ENCODE data around the gene P3H1. TPM values are rescaled to one million over a fixed set of nuclear protein-coding genes. Genes with fewer than 3 reads are reported as not detected.
"Not testable (repeated sequence)": the region's sequence is repeated elsewhere in the genome, so short reads cannot be mapped to it uniquely, and the experiment has no call there.

Gene P3H1
- total RNA-seq, 1 donor from 2014 or later: 47.4 TPM

DNA sequence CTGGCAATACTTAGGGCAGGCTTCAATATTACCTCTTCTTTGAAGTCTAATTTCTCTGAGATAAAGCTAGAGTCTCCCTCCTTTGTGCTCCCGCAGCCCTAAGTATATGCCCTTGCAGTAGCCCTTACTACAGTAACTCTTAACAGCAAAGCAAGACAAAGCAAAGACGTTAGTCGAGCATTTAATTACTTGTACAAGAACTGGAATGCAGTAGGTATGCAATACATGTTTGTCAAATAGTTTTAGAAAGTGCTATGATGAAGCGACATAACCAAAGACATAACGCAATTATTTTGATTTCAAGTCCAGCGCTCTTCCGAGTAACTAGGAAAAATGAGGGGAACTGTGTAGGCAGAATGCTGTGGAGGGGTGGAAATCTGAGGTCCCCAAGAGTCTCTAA, 1.6 kb downstream of the P3H1 start:
- peaks cover 21% of the 10 kb centered on the region for H3K4me1 Mint-ChIP-seq
- no peak overlapping the region for H3K27ac Mint-ChIP-seq
- H3K9me3 Mint-ChIP-seq: no peaks in the 10 kb centered on the region
- peaks cover 15% of the 10 kb centered on the region for H3K36me3 Mint-ChIP-seq (ENCODE audit: low read depth)
- H3K27me3 Mint-ChIP-seq: no peaks in the 10 kb centered on the region
- no peak overlapping the region for H3K4me3 Mint-ChIP-seq
- DNase-seq: no peak
- intact Hi-C loops (cut with micrococcal nuclease): loop anchor here (5.0 kb wide), 2 partner anchors 157 to 428 kb away; partner anchors contain the start of gene FOXJ3

DNA sequence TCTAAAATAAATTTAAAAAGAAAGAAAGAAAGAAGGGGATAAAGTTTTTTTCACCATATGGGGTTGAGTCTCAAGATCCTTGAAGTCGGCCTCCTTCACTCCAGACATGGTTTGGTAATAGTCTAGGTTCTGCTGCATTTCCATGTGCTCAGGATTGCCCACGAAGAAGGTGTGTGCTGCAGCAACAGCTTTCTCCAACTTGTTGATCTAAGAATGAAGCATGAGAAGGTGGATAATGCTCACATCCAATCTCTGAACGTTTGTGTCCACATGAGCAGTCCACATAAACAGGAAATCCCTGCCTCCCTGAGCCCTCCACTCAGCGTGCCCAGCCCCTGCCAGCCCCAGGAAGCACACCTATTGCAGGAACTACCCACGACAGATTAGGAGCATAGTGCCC, 4.6 kb downstream of the P3H1 start:
- Mint-ChIP-seq H3K4me1 (peaks cover 4% of the 10 kb centered on the region), H3K27me3 (no peaks in the 10 kb centered on the region), H3K36me3 (ENCODE audit: low read depth) (peaks cover 22% of the 10 kb centered on the region), H3K4me3 (no peak overlapping the region), H3K27ac (peak overlapping the region; percentile 34), H3K9me3 (no peaks in the 10 kb centered on the region)
- DNase-seq: no peak
- intact Hi-C loops (cut with micrococcal nuclease): no loop called here

- Mint-ChIP-seq H3K36me3 (ENCODE audit: low read depth) (peaks cover 27% of the 10 kb centered on the region), H3K4me3 (no peak overlapping the region), H3K9me3 (no peaks in the 10 kb centered on the region), H3K27me3 (no peaks in the 10 kb centered on the region), H3K27ac (no peak overlapping the region), H3K4me1 (peaks cover 4% of the 10 kb centered on the region)
- intact Hi-C loops (cut with micrococcal nuclease): no loop called here
- DNase-seq: no peak
These were observed 5.3 kb downstream of the P3H1 start for GRCh38 chr1:42761567-42761966.

DNA sequence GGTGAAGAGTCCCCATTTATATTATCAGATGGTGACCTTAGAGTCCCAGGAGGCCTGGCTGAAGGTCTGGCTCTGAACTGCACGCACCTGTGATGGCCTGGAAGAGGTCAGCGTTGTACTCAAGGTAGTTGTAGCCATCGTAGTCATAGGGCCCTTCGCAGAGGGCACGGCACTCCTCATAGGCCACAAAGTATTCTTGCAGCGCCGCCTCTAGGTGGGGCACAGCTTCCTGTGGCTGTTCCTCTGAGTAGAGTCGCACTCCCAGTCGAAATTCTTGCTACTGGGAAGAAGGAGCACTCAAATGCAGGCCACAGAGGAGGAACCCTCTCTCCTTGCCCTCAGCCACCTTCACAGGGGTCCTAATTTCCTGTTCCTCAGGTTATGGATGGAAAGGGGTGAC, 7.7 kb downstream of the P3H1 start:
- Mint-ChIP-seq H3K9me3 (no peaks in the 10 kb centered on the region), H3K27ac (no peak overlapping the region), H3K27me3 (no peaks in the 10 kb centered on the region), H3K4me1 (peaks cover 4% of the 10 kb centered on the region), H3K36me3 (ENCODE audit: low read depth) (peaks cover 47% of the 10 kb centered on the region), H3K4me3 (no peak overlapping the region)
- no peak for DNase-seq
- intact Hi-C loops (cut with micrococcal nuclease): no loop called here

GRCh38 chr1:42758641-42759040, 8.2 kb downstream of the P3H1 start:
- no peak for DNase-seq
- H3K36me3 Mint-ChIP-seq (ENCODE audit: low read depth): peaks cover 52% of the 10 kb centered on the region

DNA sequence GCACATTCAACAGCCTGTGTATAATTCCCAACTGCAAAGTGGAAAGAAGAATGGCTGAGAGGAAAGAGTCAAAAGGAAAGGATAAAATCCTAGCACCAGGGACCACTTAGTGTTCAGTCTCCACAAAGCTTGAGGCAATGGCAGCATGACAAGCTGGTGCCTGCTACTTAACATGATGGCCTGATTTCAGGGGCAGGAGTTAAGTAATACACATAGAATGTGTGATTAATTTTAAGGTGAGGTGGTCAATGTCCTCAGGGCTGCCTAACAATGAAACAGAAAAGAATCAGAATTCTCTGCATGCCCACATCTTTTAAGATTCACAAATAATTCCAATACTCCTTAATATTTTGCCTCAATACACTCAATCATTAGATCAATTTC, 8.9 kb downstream of the P3H1 start:
- no peaks in the 10 kb centered on the region for H3K9me3 Mint-ChIP-seq
- no peaks in the 10 kb centered on the region for H3K27me3 Mint-ChIP-seq

More at GRCh38 chr1:42758641-42759040, 8.2 kb downstream of the P3H1 start:
- no peak overlapping the region for H3K4me3 Mint-ChIP-seq
- H3K27ac Mint-ChIP-seq: no peak overlapping the region
- intact Hi-C loops (cut with micrococcal nuclease): no loop called here
- no peaks in the 10 kb centered on the region for H3K27me3 Mint-ChIP-seq
- no peaks in the 10 kb centered on the region for H3K9me3 Mint-ChIP-seq
- H3K4me1 Mint-ChIP-seq: peaks cover 4% of the 10 kb centered on the region

DNA sequence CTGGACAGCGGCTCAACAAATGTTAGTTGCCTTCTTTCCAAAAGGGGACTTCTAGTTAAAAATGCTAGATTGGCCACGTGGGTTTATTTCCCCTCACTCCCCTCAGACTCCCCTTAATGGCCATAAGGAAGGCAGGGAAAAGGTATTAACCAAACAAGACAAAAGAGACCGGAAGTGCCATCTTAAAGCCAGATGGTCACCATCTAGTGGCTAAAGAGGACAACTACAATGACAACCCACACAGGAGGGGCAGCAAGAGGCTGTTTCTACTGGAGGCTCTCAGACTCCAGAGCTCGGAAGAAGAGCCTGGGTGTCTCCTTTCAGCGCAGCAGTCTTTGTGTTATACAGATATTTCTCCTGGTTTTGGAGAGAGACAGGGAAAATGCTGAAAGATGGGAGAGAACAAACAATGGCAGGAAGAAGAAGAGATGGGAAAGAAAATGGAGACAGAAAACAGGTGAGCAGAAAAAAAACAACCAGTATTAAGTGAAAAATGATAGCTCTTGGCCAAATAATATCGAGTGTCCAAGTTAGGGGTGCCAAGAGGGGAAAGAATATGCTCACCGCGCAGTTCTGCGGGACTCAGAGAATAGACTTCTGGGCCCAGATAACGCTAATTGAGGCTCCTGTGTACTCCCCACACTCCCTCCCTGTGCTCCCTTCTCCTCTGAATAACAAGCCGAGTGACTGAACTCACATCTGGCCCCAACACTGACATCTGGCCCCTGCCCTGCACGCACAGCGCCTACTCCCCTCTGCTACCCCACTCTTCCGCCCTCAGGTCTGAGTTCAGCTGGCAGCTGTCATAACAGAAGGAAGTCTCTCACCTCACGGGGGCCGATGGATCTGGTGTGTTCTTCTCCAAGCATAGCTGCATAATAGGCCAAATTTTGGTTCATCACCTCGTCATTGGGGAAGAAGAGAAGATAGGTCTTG, 9.6 kb downstream of the P3H1 start:
- no peaks in the 10 kb centered on the region for H3K4me1 Mint-ChIP-seq
- H3K4me3 Mint-ChIP-seq: no peak overlapping the region
- intact Hi-C loops (cut with micrococcal nuclease): no loop called here
- peaks cover 58% of the 10 kb centered on the region for H3K36me3 Mint-ChIP-seq (ENCODE audit: low read depth)
- H3K27me3 Mint-ChIP-seq: no peaks in the 10 kb centered on the region
- no peak overlapping the region for H3K27ac Mint-ChIP-seq
- no peaks in the 10 kb centered on the region for H3K9me3 Mint-ChIP-seq
- peak; percentile 64 for DNase-seq

More for the DNA sequence above, 8.9 kb downstream of the P3H1 start:
- Mint-ChIP-seq H3K36me3 (ENCODE audit: low read depth) (peaks cover 57% of the 10 kb centered on the region), H3K4me1 (peaks cover 4% of the 10 kb centered on the region), H3K27ac (no peak overlapping the region), H3K4me3 (no peak overlapping the region)
- DNase-seq: no peak
- intact Hi-C loops (cut with micrococcal nuclease): no loop called here

GRCh38 chr1:42753070-42753469, 13.8 kb downstream of the P3H1 start:
- peaks cover 75% of the 10 kb centered on the region for H3K36me3 Mint-ChIP-seq (ENCODE audit: low read depth)
- peaks cover 5% of the 10 kb centered on the region for H3K9me3 Mint-ChIP-seq
- H3K27ac Mint-ChIP-seq: no peak overlapping the region
- no peaks in the 10 kb centered on the region for H3K4me1 Mint-ChIP-seq
- H3K27me3 Mint-ChIP-seq: no peaks in the 10 kb centered on the region
- no peak overlapping the region for H3K4me3 Mint-ChIP-seq
- intact Hi-C loops (cut with micrococcal nuclease): no loop called here
- DNase-seq: no peak

DNA sequence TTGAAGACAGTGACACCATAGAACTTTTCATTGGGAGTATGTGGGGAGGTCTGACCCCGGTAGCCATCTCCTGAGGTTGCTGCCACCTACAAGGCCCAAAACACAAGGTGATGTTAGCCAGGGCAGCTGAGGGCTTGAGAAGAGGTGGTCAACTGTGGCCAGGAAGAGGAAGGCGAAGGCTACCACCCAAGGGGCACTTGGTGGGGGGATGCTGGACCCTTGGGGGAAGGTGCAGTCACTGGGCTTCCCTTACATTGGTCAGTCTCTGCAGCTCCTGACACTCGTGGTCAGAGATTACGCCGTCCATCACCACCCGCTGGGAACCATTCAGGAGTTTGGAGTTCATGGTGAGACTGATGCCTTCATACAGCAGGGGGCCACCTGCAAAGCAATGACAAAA, 14.5 kb downstream of the P3H1 start:
- no peaks in the 10 kb centered on the region for H3K27me3 Mint-ChIP-seq
- peaks cover 75% of the 10 kb centered on the region for H3K36me3 Mint-ChIP-seq (ENCODE audit: low read depth)
- H3K4me3 Mint-ChIP-seq: no peak overlapping the region
- no peak overlapping the region for H3K27ac Mint-ChIP-seq
- intact Hi-C loops (cut with micrococcal nuclease): no loop called here
- no peak for DNase-seq
- peaks cover 5% of the 10 kb centered on the region for H3K9me3 Mint-ChIP-seq
- H3K4me1 Mint-ChIP-seq: no peaks in the 10 kb centered on the region

- intact Hi-C loops (cut with micrococcal nuclease); H3K4me3 Mint-ChIP-seq: not testable (repeated sequence)
- peaks cover 77% of the 10 kb centered on the region for H3K36me3 Mint-ChIP-seq (ENCODE audit: low read depth)
These were observed 15.2 kb downstream of the P3H1 start for GRCh38 chr1:42751511-42752070.

GRCh38 chr1:42750041-42750440, 16.8 kb downstream of the P3H1 start:
- intact Hi-C loops (cut with micrococcal nuclease): no loop called here
- no peak overlapping the region for H3K27ac Mint-ChIP-seq
- no peaks in the 10 kb centered on the region for H3K4me1 Mint-ChIP-seq
- H3K4me3 Mint-ChIP-seq: no peak overlapping the region
- H3K27me3 Mint-ChIP-seq: no peaks in the 10 kb centered on the region
- peaks cover 5% of the 10 kb centered on the region for H3K9me3 Mint-ChIP-seq
- peaks cover 67% of the 10 kb centered on the region for H3K36me3 Mint-ChIP-seq (ENCODE audit: low read depth)
- DNase-seq: no peak

More at GRCh38 chr1:42751511-42752070, 15.2 kb downstream of the P3H1 start:
- H3K27me3 Mint-ChIP-seq, DNase-seq, H3K27ac Mint-ChIP-seq, H3K4me1 Mint-ChIP-seq, H3K9me3 Mint-ChIP-seq: not testable (repeated sequence)

DNA sequence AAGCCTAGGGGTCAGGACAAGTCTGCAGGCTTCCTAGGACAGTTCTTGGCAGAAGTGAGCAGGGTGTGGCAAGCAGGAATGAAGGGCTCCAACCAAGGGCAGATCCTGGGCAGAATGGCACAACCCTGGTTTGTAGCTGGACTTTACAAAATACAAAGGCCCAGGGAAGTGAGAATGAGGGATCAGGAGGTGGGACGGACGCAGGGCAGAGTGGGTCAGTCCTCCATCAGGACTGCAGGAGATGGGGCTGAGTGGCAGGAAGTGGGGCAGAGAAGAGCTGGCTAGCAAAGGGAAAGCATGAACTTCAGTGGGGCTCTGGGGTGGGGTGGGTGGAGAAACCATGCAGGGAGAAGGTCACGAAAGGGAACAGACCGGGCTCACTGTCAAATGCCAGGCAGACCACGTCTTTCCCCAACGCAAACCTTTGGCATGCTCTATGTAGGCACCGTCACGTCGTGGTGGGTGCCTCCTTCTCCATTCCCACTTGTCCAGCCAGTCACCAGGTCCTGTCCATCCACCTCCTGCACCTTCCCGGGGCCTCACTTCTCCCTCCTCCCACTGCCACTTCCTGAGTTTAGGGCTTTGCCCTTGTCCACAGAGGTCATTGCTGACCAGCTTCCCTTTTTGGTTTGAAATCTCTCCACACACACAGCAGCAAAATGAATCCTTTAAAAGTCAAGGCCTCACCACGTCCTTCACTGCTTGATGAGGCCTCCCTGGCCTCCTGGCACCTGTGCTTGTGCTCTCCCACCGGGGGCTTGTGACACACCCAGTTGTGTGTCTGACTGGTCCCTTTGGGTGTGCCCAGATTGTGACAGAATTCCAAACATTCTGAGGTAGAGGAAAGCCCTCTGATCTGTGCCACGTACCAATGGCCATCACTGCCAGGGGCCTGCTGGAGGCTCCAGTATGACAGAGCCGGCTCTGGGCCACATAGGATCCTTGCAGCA, 18.1 kb downstream of the P3H1 start:
- Mint-ChIP-seq H3K36me3 (ENCODE audit: low read depth) (peaks cover 57% of the 10 kb centered on the region), H3K27ac (no peak overlapping the region), H3K4me1 (no peaks in the 10 kb centered on the region), H3K9me3 (peaks cover 5% of the 10 kb centered on the region), H3K27me3 (no peaks in the 10 kb centered on the region), H3K4me3 (no peak overlapping the region)
- intact Hi-C loops (cut with micrococcal nuclease): no loop called here
- DNase-seq: no peak

DNA sequence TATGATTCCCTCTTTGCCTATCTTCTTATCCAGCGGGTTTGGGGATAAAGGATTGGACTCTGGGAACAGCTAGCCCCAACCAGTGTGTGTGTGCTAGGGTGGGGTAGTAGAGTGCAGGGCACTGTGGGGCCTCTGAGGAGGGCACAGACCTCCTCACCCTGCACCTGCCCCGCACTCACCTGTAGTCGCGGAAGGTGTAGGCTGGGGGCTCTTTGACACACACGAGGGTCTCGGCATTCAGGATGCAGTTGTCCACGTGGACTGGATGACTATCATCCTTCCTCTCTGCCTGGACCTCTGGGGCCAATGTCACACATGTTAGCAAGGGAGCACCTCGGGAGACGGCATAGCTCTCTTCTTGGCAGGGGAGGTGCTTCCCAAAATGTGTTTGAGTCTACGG, 18.8 kb downstream of the P3H1 start:
- Mint-ChIP-seq H3K27ac (no peak overlapping the region), H3K4me1 (no peaks in the 10 kb centered on the region)
- DNase-seq: no peak

More for the DNA sequence above, 18.8 kb downstream of the P3H1 start:
- no peaks in the 10 kb centered on the region for H3K27me3 Mint-ChIP-seq
- peaks cover 5% of the 10 kb centered on the region for H3K9me3 Mint-ChIP-seq
- intact Hi-C loops (cut with micrococcal nuclease): no loop called here
- H3K36me3 Mint-ChIP-seq (ENCODE audit: low read depth): peaks cover 51% of the 10 kb centered on the region
- H3K4me3 Mint-ChIP-seq: no peak overlapping the region
